Activated T-cell treated with anti-CD3 and anti-CD28 coated beads for 4 hours (primary cell): ENCODE results near the gene ALKBH7.

Experiments
- DNase-seq: peaks from one replicate; pipeline ENCODE4 v3.0.0-alpha.2; 2020

The ALKBH7 gene

GRCh38 chr19:6402058-6402457 is 29.5 kb downstream of the ALKBH7 start:
- DNase-seq, result no peak

GRCh38 chr19:6402837-6403608 is 30.4 kb downstream of the ALKBH7 start:
- DNase-seq, result no peak

GRCh38 chr19:6406401-6406800 is 33.8 kb downstream of the ALKBH7 start:
- no peak for DNase-seq

- DNase-seq, result no peak
These were observed 36.8 kb downstream of the ALKBH7 start for GRCh38 chr19:6409346-6409745.

GRCh38 chr19:6412061-6412446 is 39.5 kb downstream of the ALKBH7 start:
- DNase-seq, result no peak

- no peak for DNase-seq
These were observed 40.0 kb downstream of the ALKBH7 start for GRCh38 chr19:6412447-6413091.

- DNase-seq, result no peak
These were observed 40.7 kb downstream of the ALKBH7 start for GRCh38 chr19:6413291-6413690.

- no peak for DNase-seq
These were observed 41.4 kb downstream of the ALKBH7 start for GRCh38 chr19:6413721-6414643.

GRCh38 chr19:6414793-6415590 is 42.4 kb downstream of the ALKBH7 start:
- DNase-seq, result no peak

- no peak for DNase-seq
These were observed 43.1 kb downstream of the ALKBH7 start for GRCh38 chr19:6415591-6416190.

- DNase-seq, result no peak
These were observed 44.2 kb downstream of the ALKBH7 start for GRCh38 chr19:6416658-6417405.

GRCh38 chr19:6417713-6418561 is 45.3 kb downstream of the ALKBH7 start:
- DNase-seq, result no peak

GRCh38 chr19:6418562-6418932 is 46.0 kb downstream of the ALKBH7 start:
- no peak for DNase-seq

GRCh38 chr19:6421075-6422014 is 48.8 kb downstream of the ALKBH7 start:
- no peak for DNase-seq

- DNase-seq, result no peak
These were observed 51.1 kb downstream of the ALKBH7 start for GRCh38 chr19:6423499-6424194.

GRCh38 chr19:6424195-6424938 is 51.8 kb downstream of the ALKBH7 start, which contains the start of gene KHSRP:
KHSRP (minus strand) TSS chr19:6424811; CDS start chr19:6424701, 110 bp downstream.
- DNase-seq, result peak; percentile 20
